HL-60 (cell line): ENCODE measurements around the gene AK8.

ENCODE experiments used
- POLR2AphosphoS5 ChIP-seq: IDR thresholded peaks from 2 replicates; pipeline ENCODE4 v1.6.1; 2012; ENCODE audit warnings: low read depth
- TF ChIP-seq, protein P1 (sequence below): IDR thresholded peaks from one replicate; pipeline ENCODE4 v1.5.1; 2011; ENCODE audit warnings: low read length, control low read depth, inconsistent platforms; ENCODE audit not compliant: insufficient read depth
- TF ChIP-seq, protein P2 (sequence below): IDR thresholded peaks from 2 replicates; pipeline ENCODE4 v1.6.1; 2012; ENCODE audit warnings: low read depth; ENCODE audit not compliant: insufficient replicate concordance

DNA sequence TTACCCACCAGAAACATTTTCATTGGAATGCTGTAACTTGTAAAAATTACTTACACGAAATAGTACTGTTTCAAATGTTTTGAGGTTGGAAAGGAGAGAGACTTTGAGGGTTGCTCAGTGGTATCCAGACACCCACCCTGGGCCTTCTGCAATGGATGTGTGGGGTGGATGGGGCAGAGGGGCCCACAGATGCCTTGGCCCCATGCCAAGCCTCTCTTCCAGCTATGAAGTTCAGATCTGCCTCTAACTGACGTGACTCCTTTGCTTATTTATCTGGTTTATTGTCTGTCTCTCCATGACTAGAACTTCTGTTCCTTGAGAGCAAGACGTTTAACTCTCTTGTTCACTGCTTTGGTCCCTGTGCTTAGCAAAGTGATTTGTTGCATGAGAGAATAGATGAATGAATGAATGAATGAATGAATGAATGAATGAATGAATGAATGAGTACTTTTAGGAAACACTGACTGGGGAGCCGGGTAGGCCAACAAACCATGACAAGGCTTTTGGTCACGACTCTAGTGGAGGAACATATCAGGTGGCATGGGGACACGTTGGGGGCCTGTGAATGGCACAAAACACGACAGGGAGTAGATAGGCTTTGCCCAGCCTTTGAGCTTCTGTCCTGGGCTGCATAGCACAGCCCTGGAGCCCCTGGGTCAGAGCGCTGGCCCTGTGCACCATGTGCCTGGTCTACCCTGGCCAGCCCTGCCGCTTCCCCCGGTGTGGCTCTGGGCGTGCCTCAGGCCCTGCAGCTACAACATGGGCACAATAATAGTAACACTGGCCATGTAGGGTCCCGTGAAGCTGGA is 31.8 kb downstream of the AK8 start:
- TF ChIP-seq, protein P1, sequence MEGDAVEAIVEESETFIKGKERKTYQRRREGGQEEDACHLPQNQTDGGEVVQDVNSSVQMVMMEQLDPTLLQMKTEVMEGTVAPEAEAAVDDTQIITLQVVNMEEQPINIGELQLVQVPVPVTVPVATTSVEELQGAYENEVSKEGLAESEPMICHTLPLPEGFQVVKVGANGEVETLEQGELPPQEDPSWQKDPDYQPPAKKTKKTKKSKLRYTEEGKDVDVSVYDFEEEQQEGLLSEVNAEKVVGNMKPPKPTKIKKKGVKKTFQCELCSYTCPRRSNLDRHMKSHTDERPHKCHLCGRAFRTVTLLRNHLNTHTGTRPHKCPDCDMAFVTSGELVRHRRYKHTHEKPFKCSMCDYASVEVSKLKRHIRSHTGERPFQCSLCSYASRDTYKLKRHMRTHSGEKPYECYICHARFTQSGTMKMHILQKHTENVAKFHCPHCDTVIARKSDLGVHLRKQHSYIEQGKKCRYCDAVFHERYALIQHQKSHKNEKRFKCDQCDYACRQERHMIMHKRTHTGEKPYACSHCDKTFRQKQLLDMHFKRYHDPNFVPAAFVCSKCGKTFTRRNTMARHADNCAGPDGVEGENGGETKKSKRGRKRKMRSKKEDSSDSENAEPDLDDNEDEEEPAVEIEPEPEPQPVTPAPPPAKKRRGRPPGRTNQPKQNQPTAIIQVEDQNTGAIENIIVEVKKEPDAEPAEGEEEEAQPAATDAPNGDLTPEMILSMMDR = no peak
- TF ChIP-seq POLR2AphosphoS5 = no peak
- TF ChIP-seq, protein P2, sequence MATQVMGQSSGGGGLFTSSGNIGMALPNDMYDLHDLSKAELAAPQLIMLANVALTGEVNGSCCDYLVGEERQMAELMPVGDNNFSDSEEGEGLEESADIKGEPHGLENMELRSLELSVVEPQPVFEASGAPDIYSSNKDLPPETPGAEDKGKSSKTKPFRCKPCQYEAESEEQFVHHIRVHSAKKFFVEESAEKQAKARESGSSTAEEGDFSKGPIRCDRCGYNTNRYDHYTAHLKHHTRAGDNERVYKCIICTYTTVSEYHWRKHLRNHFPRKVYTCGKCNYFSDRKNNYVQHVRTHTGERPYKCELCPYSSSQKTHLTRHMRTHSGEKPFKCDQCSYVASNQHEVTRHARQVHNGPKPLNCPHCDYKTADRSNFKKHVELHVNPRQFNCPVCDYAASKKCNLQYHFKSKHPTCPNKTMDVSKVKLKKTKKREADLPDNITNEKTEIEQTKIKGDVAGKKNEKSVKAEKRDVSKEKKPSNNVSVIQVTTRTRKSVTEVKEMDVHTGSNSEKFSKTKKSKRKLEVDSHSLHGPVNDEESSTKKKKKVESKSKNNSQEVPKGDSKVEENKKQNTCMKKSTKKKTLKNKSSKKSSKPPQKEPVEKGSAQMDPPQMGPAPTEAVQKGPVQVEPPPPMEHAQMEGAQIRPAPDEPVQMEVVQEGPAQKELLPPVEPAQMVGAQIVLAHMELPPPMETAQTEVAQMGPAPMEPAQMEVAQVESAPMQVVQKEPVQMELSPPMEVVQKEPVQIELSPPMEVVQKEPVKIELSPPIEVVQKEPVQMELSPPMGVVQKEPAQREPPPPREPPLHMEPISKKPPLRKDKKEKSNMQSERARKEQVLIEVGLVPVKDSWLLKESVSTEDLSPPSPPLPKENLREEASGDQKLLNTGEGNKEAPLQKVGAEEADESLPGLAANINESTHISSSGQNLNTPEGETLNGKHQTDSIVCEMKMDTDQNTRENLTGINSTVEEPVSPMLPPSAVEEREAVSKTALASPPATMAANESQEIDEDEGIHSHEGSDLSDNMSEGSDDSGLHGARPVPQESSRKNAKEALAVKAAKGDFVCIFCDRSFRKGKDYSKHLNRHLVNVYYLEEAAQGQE = no peak
